Esophagus mucosa (tissue), 1 donor: Measurements from ENCODE around the gene TNPO2. TPM values are rescaled to one million over a fixed set of nuclear protein-coding genes. Genes with fewer than 3 reads are reported as not detected.

ENCODE experiments used
- ATAC-seq: fragments of 200-7000 bp; cut with Tn5 transposase; one replicate; pipeline ENCODE4 v1.9.1; 2020
- total RNA-seq: library from RNA; stranded (reverse); gene quantifications from one replicate; pipeline ENCODE4 v1.2.4, GENCODE V29; 2023
- donor health status: DM: yes; HTN: yes; CAD: no.

The TNPO2 gene
- total RNA-seq = 36.0 TPM

DNA sequence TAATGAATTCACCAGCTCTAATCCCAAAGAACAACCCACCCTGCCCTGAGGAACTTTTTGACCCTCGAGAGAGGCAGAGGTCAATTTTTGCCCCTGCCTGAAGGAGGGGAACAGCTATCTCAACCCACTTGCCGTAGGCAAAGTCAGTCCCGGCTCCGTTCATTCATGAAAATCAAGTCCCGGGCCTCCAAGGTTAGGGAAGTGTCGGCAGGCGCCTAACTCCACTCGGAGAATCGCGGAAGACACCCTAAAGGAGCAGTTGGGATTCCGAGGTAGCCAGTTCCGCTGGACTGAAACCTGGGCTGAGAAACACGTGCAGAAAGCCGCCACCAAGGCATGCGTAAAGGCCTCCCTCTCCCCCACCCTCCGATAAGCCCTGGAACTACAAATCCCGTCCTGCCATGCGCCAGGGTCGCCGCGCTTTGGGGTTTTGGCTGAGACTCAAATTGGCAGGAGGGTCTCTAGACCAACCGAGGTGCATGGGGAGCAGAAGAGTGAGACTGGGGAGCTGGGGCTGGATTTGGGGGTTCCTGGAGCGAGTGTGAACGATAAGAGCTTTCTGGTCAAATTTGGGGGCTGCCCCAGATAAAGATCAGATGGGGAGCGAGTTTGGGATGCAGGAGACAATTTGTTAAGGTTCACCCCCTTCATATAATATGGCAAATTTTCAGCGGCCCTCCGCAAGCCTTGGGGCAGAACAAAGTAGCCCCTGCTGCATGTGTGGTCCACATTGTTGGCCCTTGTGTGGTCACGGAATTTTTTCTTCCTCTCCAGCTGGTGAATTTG is at the start of gene TNPO2:
TSS of gene TNPO2 (minus strand) at position 292 of the 786 bp plus-strand sequence. CDS start 2,955 bp downstream, outside the sequence.
- peak; percentile 1 for ATAC-seq

DNA sequence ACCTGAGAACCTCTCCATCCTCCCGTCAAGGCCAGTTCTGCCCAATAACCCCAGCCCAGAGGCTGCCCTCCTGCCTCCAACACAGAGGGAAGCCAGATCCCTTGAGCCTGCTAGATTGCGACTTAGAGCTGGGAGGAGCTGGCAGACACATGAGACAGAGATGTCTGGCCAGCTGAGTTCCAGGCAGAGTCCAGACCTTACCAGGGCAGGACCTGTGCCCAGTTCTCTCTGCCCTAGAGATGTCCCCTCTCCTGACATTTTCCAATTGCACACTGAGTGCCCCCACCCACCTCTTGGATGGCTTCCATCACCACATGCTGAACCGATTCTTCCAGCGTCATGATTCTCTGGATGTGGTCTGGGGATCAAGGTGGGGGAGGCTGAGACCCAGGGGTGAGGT is 48.6 kb upstream of the TNPO2 start:
- ATAC-seq = no peak

DNA sequence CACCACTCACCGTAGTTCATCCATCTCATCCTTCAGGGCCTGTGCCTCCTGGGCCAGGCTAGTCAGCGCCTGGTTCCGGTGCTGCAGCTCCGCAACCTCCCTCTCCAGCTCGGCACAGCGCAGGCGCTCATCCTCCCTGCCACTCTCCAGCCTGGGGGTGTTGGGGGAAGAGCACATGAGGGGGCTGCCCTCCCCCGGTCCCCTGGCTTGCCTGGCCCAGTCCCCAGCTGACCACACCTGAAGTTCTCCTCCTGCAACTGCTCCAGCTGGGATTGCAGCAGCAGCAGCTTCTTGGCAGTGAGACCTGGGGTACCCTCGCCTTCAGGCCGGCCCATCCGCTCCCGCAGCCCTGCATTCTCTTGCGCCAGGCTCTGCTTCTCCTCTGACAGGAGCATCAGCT is 47.2 kb upstream of the TNPO2 start:
- ATAC-seq = no peak

DNA sequence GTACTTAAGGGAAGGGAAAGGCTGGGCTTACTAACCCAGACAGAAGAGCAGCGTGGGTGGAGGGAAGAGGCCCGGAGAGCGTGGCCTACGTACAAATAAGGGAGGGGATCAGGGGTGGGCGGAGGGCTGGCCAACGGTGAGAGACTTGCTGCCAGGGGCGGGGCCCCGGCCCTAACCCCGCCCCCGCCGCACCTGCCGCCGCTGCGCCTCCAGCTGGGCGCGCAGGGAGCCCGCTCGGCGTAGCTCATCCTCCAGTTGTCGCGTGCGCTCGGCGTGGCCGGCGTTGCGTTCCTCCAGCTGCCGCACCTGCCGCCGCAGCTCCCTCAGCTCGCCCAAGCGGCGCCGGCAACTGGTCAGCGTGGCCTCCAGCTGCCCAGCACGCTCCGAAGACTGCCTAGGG is 46.0 kb upstream of the TNPO2 start:
- ATAC-seq = no peak

DNA sequence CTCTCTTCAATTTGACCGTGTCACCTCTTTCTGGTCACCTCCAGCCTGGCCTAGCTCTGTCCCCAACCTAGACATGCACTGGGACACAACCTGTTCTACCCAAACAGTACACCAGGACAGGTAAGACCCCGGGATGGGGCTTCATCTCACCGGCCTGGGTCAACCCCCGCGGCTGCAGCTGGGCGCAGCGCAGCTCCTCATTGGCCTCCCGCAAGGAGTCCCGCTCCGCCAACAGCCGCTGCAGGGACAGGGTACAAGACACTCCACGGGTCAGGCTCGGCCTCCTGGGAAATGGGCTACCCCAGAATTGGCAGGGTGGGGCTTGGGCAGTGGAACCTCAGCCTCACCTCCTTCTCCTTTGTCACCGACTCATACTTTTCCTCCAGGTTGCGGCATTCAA is 43.9 kb upstream of the TNPO2 start:
- no peak for ATAC-seq

DNA sequence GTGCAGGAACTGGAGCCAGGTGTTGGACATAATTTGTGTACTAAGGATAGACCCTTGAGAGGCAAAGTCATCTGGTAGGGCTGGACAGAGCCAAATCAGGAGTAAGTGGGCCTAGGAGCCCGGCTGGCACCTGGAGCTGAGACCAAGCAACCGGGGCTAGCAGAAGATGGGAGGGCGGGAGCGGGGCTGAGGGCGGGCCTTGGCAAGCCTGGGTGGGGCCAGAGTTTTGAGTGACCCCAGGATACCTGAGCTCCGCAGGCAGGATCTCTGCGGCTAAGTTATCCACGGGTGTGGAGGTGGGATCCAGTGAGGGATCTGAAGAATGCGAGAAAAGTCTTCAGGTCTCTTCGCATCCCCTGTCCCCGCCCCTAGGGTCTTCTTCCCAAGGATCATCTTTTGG is 43.4 kb upstream of the TNPO2 start:
- ATAC-seq = no peak

DNA sequence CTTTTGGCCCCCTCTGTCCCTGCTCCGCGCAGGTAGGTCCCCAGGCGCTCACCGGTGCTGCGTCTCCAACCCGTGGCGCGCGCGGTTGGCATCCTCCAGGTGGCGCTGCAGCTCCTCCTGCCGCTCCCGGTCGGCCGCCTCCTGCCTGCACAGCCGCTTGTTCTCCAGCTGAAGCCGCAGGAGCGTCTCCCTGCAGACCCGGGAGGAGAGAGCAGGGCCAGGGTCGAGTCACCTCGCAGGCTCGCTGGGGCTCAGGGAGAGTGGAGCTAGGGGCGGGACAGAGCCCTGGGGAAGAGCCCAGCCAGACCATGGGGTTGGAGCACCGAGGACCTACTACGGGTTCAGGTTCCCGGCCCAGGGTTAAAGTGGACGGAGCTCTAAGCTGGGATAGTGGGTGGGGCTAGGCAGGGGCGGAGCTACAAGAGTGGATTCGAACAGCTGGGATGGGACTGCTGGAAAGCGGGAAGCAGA is 42.4 kb upstream of the TNPO2 start:
- peak; percentile 83 for ATAC-seq

DNA sequence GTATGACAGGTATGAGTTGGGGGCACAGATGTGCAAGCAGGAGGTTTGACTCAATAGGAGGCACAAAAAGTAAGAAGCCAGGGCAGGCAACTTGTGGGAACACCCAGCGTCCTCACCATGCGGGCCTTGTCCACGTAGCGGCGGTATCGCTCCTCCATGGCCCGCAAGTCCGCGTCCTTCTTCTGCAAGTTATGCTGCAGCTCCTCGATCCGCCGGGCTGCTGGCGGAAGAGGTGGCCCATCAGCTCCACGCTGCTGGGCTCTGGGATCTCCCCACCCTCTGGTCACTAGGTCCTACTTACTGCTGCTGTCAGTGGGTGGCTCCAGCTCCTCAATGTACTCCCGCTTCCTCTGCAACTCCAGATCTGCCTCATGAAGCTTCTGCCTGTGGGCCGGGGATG is 41.0 kb upstream of the TNPO2 start:
- ATAC-seq = no peak

DNA sequence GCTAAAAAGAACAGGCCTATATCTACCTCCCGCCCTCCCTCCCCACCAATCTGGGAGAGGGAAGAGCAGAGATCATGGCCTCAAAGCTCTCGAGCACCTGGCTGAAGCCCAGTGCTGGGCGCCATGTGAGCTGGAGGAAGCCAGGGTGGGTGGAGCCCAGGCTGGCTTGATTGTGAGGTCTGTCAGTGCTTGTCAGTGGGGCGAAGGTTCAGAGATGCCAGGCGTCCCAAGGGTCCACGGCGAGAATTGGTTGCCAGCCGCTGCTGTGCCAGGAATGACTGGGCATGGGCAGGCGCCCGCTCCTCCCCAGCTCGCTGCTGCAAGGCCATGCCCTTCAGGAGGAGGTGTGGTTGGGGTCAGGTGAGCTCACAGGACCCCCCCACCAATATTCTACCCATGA is 39.4 kb upstream of the TNPO2 start:
- no peak for ATAC-seq

DNA sequence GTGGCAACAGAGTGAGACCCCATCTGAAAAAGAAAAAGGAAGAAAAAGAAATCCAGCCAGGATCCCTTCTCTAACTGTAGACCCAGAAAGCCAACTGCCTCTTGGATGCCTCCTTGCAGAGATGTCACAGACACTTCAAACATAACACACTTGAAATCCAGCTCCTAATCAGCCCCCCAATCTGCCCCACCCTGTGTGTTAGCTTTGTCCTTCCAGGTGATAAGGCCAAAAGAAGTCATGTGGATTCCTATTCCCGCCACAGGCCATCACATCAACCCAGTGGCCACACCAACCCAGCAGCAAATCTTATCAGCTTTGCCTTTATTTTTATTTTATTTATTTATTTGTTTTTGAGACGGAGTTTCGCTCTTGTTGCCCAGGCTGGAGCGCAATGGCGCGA is 36.0 kb upstream of the TNPO2 start:
- no peak for ATAC-seq

DNA sequence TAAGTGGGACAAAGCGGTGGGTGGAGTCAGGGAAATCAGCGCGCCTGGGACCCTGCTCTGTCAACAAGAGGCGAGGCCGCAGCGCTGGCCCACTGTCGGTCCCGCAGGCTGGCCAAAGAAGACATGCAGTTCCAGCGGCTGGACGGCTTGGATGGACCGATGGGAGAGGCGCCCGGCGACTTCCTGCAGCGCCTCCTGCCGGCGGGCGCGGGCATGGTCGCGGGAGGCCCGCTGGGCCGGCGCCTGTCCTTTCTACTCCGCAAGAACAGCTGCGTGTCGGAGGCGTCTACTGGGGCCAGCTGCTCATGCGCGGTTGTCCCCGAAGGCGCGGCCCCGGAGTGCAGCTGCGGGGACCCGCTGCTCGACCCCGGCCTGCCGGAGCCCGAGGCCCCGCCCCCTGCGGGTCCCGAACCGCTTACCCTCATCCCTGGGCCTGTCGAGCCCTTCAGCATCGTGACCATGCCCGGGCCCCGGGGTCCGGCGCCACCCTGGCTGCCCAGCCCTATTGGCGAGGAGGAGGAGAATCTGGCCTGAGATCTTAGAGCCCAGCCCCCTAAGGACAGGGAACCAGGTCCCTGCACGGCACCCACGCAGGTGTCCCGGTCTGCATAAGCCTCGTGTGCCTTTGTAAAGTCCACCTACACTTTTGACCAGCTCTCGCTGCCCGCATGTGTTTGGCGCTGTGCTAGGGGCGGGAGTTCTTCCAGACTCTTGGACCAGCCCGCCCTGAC is 34.0 kb upstream of the TNPO2 start:
- ATAC-seq = peak; percentile 76

DNA sequence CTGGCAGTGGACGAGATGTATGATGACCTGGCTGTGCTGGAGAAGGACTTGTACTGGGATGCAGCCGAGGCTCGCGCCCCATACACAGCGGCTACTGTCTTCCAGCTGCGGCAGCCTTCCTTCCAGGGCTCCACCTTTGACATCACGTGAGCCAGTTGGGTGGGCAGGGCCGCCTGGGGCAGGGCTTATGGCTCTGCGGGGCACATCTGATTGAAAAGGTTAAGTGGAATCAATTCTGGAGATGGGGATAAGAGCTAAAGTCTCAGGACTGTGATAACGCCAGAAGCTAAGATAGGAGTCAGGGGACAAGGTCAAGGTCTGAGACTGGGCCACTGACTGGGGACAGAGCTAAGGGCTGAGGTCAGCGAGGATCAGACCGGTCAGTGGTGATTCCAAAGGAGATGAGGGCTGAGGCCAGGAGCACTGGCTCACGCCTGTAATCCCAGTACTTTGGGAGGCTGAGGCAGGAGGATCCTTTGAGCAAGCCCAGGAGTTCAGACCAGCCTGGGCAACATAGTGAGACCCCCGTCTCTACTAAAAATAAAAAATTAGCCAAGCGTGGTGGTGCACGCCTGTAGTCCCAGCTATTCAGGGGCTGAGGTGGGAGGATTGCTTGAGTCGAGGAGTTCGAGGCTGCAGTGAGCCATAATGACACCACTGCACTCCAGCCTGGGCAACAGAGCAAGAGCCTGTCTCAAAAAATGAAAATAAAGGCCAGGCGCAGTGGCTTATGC is 32.6 kb upstream of the TNPO2 start:
- no peak for ATAC-seq

DNA sequence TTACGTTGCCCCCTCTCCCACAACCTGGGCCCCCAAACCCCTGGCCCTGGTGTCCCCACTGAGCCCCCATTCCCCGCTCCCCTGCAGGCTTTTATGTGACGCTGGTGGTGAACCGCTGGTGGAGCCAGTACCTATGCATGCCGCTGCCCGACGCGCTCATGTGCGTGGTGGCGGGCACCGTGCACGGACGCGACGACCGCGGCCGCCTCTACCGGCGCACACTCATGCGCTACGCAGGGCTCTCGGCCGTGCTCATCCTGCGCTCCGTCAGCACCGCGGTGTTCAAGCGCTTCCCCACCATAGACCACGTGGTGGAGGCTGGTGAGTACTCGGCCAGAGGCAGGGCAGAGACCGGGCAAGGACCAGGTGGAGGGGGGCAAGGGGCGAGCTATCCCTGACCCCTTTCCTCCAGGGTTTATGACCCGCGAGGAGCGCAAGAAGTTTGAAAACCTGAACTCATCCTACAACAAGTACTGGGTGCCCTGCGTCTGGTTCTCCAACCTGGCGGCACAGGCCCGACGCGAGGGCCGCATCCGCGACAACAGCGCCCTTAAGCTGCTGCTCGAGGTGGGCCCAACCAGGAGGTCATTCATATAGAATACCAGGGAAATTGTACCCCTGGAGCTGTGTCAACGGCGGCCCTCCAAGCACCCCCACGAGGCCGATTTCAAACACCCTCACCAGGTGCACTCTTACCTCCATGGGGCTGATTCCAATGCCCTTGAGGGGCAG is 30.9 kb upstream of the TNPO2 start:
- no peak for ATAC-seq

DNA sequence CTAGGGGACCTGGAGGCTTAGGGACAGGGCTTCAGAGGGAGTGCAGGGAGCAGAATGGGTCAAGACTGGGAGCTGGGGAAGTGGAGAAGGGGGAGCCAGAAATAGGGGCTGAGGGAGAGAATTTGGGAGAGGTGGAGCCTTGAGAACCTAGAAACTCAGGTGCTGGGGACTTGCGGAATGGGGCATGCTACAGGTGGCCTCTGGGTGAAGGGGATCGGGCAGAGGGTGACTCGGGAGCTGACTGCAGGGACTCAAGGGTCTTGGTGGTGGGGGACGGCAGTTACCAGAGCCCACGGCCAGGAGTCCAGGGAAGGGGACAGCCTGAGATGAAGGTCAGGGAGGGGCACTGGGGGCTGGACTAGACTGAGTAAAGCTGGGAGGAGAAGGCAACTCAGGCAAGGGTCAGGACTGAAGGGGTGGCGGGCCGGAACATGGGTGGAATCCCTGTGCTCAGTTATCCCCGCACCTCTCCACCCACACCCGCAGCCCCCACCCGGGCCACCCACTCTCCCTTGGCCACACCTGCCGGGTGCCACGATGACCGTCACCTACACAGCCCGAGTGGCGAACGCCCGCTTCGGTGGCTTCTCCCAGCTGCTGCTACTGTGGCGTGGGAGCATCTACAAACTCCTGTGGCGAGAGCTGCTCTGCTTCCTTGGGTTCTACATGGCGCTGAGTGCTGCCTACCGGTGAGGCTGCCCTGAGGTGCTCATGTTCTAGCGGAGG is 28.5 kb upstream of the TNPO2 start:
- ATAC-seq = no peak

DNA sequence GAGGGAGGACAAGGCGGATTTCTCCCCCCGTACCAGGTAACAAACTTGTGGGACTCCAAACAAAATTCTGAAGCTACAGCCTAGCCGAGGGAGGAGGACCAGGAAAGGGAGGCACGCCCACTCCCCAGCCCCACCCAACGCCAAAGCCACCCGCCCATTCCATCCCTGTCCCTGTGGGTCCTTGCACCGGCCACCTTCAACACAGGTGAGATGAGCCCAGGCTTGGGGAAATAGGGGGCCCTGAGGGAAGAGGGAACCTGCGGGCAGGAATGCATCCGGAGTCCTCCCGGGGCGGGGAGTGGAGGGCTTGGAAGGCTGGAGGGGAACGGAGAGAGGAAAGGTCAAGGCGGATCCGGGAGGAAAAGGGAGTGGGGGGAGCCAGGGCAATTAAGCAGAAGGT is 27.9 kb upstream of the TNPO2 start, which contains the start of gene BEST2:
TSS of gene BEST2 (plus strand) at position 157 of the 400 bp plus-strand sequence. CDS start 802 bp downstream, outside the sequence.
- ATAC-seq = no peak

DNA sequence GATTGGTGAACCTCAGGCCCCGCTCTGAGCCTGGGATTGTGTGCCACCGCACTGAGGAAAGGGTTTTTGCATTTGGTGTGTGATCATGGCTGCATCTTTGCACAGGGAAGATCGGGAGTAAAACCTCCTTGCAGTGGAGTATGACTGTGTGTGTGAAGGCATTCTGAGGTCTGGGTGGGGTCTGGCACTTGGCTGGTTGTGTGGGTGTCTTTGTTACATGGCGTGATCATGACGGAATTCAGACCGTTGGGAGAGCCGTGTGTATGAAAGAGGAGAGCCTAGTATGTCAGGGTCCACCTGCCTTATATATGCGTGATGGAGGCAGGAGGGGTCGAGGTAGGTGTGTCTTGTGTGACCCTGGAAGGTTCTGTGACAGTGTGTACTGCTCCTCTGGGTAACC is 27.1 kb upstream of the TNPO2 start:
- no peak for ATAC-seq

DNA sequence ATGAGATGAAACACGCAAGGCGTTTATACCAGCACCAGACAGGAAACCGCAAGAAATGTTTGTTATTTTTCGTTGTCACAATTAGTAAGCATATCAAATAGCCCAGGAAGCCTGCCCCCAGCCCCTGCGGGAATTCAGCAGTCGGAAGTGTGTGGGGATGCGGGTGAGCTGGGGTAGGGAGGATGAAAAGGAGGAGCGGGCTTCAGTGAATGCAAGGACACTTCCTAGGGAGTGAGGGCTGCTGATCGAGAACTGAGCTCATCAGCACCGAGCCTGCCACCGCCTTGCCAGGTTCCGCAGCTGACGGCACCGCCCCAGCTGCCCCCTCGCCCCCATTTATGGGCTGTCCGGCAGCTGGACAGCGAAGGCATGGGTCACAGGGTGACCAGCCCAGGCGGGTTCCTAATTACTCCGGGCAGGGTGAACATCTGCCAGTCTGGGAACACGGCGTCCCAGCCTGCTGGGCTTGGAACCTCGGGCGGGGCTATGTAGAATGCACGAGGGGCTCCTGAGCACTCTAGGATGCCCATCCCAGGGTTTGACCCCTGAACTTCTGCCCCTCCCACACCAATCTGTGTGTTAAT is 26.3 kb upstream of the TNPO2 start:
- ATAC-seq = peak; percentile 9

DNA sequence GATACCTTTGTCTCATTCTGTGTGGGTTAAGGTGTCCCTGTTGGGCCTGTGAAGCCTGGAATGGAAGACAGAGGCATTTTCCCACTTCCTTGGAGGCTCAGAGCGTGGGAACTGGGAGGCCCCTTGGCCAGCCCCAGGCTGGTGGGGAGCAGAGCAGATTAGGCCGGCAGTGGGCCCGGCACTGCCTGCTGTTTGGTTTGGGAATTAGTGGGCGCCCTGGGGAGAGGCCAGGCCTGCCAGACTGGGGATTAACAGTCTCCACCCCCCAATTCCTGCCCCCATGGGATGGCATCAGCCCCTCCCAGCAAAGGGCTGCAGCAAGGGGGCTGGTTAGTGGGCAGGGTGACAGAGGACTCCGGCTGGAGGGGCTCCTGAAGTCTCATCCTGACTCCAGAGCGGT is 24.8 kb upstream of the TNPO2 start:
- no peak for ATAC-seq

DNA sequence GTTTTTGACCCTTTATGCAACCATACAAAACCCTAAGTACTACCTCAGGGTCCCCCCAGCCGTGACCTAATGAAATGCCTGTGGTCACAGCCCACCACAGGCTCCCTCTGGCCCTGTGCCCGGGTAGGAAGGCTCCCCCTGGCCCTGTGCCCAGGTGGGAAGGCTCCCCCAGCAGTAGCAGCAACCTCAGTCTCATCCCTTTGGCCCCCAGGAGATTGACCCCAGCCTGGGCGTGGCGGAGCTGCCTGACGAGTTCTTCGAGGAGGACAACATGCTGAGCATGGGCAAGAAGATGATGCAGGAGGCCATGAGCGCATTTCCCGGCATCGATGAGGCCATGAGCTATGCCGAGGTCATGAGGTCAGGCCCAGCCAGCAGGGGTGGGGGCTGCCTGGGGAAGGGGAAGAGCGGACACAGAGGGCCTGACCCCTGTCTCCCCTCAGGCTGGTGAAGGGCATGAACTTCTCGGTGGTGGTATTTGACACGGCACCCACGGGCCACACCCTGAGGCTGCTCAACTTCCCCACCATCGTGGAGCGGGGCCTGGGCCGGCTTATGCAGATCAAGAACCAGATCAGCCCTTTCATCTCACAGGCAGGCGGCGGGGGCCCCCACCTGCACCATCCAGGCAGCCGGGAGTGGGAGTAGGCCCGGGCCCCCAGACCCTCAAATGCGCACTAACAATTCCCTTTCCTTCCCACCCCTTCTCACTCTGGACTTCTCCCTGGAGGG is 21.6 kb upstream of the TNPO2 start:
- peak; percentile 30 for ATAC-seq

DNA sequence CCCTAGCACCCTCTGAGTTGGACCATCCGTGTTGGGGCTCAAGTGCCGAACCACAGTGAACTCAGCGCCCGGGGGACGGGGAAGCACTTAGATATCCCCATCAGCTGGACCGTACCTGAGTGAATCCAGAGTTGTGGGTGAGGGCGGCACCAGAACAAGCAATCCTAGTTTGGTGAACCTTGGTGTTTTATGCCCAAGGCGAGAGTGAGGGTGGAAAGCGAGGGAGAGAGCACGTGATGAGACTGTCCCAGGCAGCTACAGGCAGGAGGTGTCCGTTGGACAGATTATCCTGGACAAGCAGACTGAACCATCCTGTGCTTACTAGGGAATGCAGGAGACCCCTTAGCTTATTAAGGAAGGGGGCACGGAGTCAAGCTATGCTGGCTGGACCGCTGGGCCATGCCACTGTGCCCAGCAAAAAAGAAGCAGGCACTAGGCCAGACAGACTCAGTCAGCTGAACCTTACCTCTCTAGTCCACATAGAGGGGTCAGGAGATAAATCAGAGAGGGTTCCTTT is 14.2 kb upstream of the TNPO2 start:
- ATAC-seq = no peak
